GM21360 (cell line): ENCODE results near the gene IFITM10.

Source experiments
- ATAC-seq: cut with Tn5 transposase; IDR thresholded peaks from one replicate; pipeline ENCODE4 v1.9.1; 2021; ENCODE audit warnings: mild to moderate bottlenecking, moderate library complexity; ENCODE audit not compliant: unreplicated experiment

IFITM10 gene

GRCh38 chr11:1753229-1753928, 3.0 kb upstream of the IFITM10 start:
- no peak for ATAC-seq

GRCh38 chr11:1752907-1753228, 2.5 kb upstream of the IFITM10 start:
- ATAC-seq, result no peak

- ATAC-seq, result no peak
Measured at GRCh38 chr11:1751999-1752906, 1.9 kb upstream of the IFITM10 start.

GRCh38 chr11:1751531-1751921, 1.1 kb upstream of the IFITM10 start:
- ATAC-seq, result no peak

GRCh38 chr11:1750840-1751530, 590 bp upstream of the IFITM10 start:
- ATAC-seq, result no peak

GRCh38 chr11:1749395-1750351, 722 bp downstream of the IFITM10 start:
- ATAC-seq, result no peak

- ATAC-seq, result no peak
Measured at GRCh38 chr11:1748636-1749394, 1.6 kb downstream of the IFITM10 start.

GRCh38 chr11:1747753-1748635, 2.4 kb downstream of the IFITM10 start:
- no peak for ATAC-seq

GRCh38 chr11:1746956-1747752, 3.2 kb downstream of the IFITM10 start:
- no peak for ATAC-seq

GRCh38 chr11:1746511-1746931, 3.9 kb downstream of the IFITM10 start:
- ATAC-seq, result no peak

GRCh38 chr11:1745701-1746320, 4.6 kb downstream of the IFITM10 start:
- no peak for ATAC-seq

GRCh38 chr11:1744891-1745700, 5.3 kb downstream of the IFITM10 start:
- ATAC-seq, result no peak

- ATAC-seq, result no peak
Measured at GRCh38 chr11:1744137-1744886, 6.1 kb downstream of the IFITM10 start.

GRCh38 chr11:1743585-1744136, 6.7 kb downstream of the IFITM10 start:
- no peak for ATAC-seq

- no peak for ATAC-seq
Measured at GRCh38 chr11:1742869-1743584, 7.4 kb downstream of the IFITM10 start.
